Gastroesophageal sphincter (tissue), 3 donors: ENCODE measurements around the gene RABL6.

ENCODE experiments used
- CTCF ChIP-seq, 4 experiments: fragments of 200-600 bp in 2 of 4; fragments of 450-650 bp in 2 of 4; sonication (generic) in 1 of 4; IDR thresholded peaks; one replicate each; pipeline ENCODE4 v1.5.1; 2017 to 2019; ENCODE audit warnings: antibody characterized with exemption in 4 of 4, mild to moderate bottlenecking in 2 of 4, moderate library complexity in 2 of 4
- EP300 ChIP-seq: sonication (generic); formaldehyde crosslinking; IDR thresholded peaks from one replicate; pipeline ENCODE4 v1.6.1; 2017; ENCODE audit warnings: antibody characterized with exemption, mild to moderate bottlenecking
- POLR2A ChIP-seq, 2 donors: fragments of 450-650 bp; IDR thresholded peaks; one replicate each; pipeline ENCODE4 v1.6.1; 2017; ENCODE audit warnings: antibody characterized with exemption in 2 of 2, mild to moderate bottlenecking in 2 of 2, moderate library complexity in 1 of 2
- POLR2AphosphoS5 ChIP-seq: sonication (generic); formaldehyde crosslinking; IDR thresholded peaks from one replicate; pipeline ENCODE4 v1.6.1; 2017; ENCODE audit warnings: antibody characterized with exemption

- TF ChIP-seq CTCF (IDR thresholded peaks at IDR 0.05) (no peak), POLR2A (IDR thresholded peaks at IDR 0.05) (no peak), EP300 (no peak), POLR2AphosphoS5 (no peak)
These were observed 28.5 kb downstream of the RABL6 start for GRCh38 chr9:136835932-136836904.
